Neuronal stem cell (in vitro differentiated cells): Measurements from ENCODE around the gene SCRT2.

Source experiments
- DNase-seq: peaks from one replicate; pipeline ENCODE4 v3.0.0-alpha.2; 2013; ENCODE audit warnings: low spot score
- H2AFZ ChIP-seq: one replicate; pipeline ENCODE4 v1.6.1; 2013; ENCODE audit warnings: mild to moderate bottlenecking, low read length, inconsistent platforms
- H2AK5ac ChIP-seq: 2 replicates; pipeline ENCODE4 v1.6.1; 2013; ENCODE audit warnings: low read depth, mild to moderate bottlenecking, inconsistent platforms, low read length, moderate library complexity, mixed read lengths
- H2BK120ac ChIP-seq: 2 replicates; pipeline ENCODE4 v1.6.1; 2013; ENCODE audit warnings: low read depth, mild to moderate bottlenecking, inconsistent platforms, low read length, moderate library complexity, mixed read lengths
- H2BK12ac ChIP-seq: one replicate; pipeline ENCODE4 v1.6.1; 2013; ENCODE audit warnings: low read length, inconsistent platforms
- H2BK15ac ChIP-seq: 2 replicates; pipeline ENCODE4 v1.6.1; 2013; ENCODE audit warnings: mild to moderate bottlenecking, low read length, inconsistent platforms, mixed read lengths
- H2BK5ac ChIP-seq: one replicate; pipeline ENCODE4 v1.6.1; 2013; ENCODE audit warnings: inconsistent platforms, mild to moderate bottlenecking, low read length, moderate library complexity
- H3K14ac ChIP-seq: one replicate; pipeline ENCODE4 v1.6.1; 2013; ENCODE audit warnings: low read length, inconsistent platforms
- H3K18ac ChIP-seq: 2 replicates; pipeline ENCODE4 v1.6.1; 2013; ENCODE audit warnings: low read length, inconsistent platforms
- H3K23ac ChIP-seq: 2 replicates; pipeline ENCODE4 v1.6.1; 2013; ENCODE audit warnings: low read depth, mild to moderate bottlenecking, mixed read lengths, low read length, inconsistent platforms; ENCODE audit not compliant: poor library complexity
- H3K27ac ChIP-seq: replicated peaks from 3 replicates; pipeline ENCODE4 v1.5.1; 2013; ENCODE audit warnings: low read length, inconsistent platforms
- H3K27me3 ChIP-seq, 3 experiments: 2 replicates each; pipeline ENCODE4 v1.6.1; 2013; ENCODE audit warnings: low read length in 3 of 3, mild to moderate bottlenecking in 2 of 3, inconsistent platforms in 1 of 3, low read depth in 1 of 3, mixed read lengths in 1 of 3, moderate library complexity in 1 of 3; ENCODE audit not compliant: control insufficient read depth in 3 of 3, insufficient read depth in 3 of 3
- H3K36me3 ChIP-seq, 2 donors: replicated peaks in 1 of 2; 2 replicates each; pipeline ENCODE4 v1.6.1; 2013; ENCODE audit warnings: low read length in 2 of 2; ENCODE audit not compliant: control insufficient read depth in 2 of 2, insufficient read depth in 2 of 2
- H3K4ac ChIP-seq: 2 replicates; pipeline ENCODE4 v1.6.1; 2013; ENCODE audit warnings: inconsistent platforms, mild to moderate bottlenecking, low read length, moderate library complexity
- H3K4me1 ChIP-seq, 2 donors: 1 replicate in 1 of 2; 2 replicates in 1 of 2; pipeline ENCODE4 v1.6.1; 2013; ENCODE audit warnings: low read length in 2 of 2, low read depth in 1 of 2; ENCODE audit not compliant: control insufficient read depth in 2 of 2, insufficient read depth in 1 of 2
- H3K4me2 ChIP-seq: one replicate; pipeline ENCODE4 v1.6.1; 2013; ENCODE audit warnings: mild to moderate bottlenecking, low read length, inconsistent platforms; ENCODE audit not compliant: insufficient read depth, poor library complexity, severe bottlenecking
- H3K4me3 ChIP-seq, 2 donors: 2 replicates each; pipeline ENCODE4 v1.5.1; 2013; ENCODE audit warnings: low read length in 2 of 2, mild to moderate bottlenecking in 2 of 2, inconsistent platforms in 1 of 2, moderate library complexity in 1 of 2
- H3K79me1 ChIP-seq: one replicate; pipeline ENCODE4 v1.6.1; 2013; ENCODE audit warnings: low read depth, mild to moderate bottlenecking, inconsistent platforms, low read length, moderate library complexity
- H3K9ac ChIP-seq: one replicate; pipeline ENCODE4 v1.6.1; 2013; ENCODE audit warnings: mild to moderate bottlenecking, low read depth, low read length, inconsistent platforms; ENCODE audit not compliant: poor library complexity
- H3K9me3 ChIP-seq, 2 donors: replicated peaks in 1 of 2; 2 replicates each; pipeline versions ENCODE3 to v1.6.1; 2013; ENCODE audit warnings: low read length in 2 of 2, mild to moderate bottlenecking in 2 of 2, inconsistent platforms in 1 of 2, low read depth in 1 of 2, mixed read lengths in 1 of 2, moderate library complexity in 1 of 2; ENCODE audit not compliant: control insufficient read depth in 2 of 2, insufficient read depth in 1 of 2
- H4K8ac ChIP-seq: one replicate; pipeline ENCODE4 v1.6.1; 2013; ENCODE audit warnings: low read depth, mild to moderate bottlenecking, inconsistent platforms, low read length, moderate library complexity
- H4K91ac ChIP-seq: one replicate; pipeline ENCODE4 v1.6.1; 2013; ENCODE audit warnings: low read length, low read depth, mild to moderate bottlenecking, inconsistent platforms; ENCODE audit not compliant: poor library complexity
- WGBS, 2 donors: extraction: QIAGEN DNeasy Blood & Tissue Kit; methylation state at CpG; one replicate each; pipeline ENCODE4 v1.1.7; 2013; ENCODE audit warnings: missing lambda C conversion rate in 2 of 2, mixed read lengths in 1 of 2; ENCODE audit not compliant: insufficient read length in 2 of 2, insufficient replicate concordance in 1 of 2; ENCODE audit errors: extremely low coverage in 2 of 2; 5-methylcytosine and 5-hydroxymethylcytosine counted together

The SCRT2 gene

DNA sequence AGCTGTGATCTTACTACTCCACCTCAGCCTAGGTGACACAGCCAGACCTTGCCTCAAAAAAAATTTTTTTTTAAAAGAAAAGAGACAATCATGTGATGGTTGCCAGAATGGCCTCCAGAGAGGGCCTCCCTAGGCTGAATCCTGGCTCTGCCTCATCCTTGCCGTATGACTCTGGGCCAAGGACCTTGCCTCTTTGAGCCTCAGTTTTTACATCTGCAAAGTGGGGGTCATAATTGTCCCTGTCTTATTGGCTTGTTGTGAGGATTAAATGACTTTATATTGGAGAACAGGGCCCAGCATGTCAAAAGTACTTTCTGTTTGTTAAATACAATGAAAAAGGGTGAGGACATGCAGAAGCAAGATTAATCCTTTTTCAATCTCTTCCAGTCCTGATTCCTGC is 37.0 kb downstream of the SCRT2 start:
- Histone ChIP-seq H3K18ac (no peak overlapping the region), H3K27me3 (peaks cover 0 to 35% (median 2%) of the 10 kb centered on the region in 3 experiments), H2BK15ac (no peak overlapping the region), H3K14ac (no peak overlapping the region), H3K4me1 (peaks cover 0 to 15% of the 10 kb centered on the region in 2 donors), H2AK5ac (no peak overlapping the region), H4K8ac (no peak overlapping the region), H3K4me2 (no peak overlapping the region), H2BK120ac (no peak overlapping the region), H3K79me1 (no peaks in the 10 kb centered on the region), H3K27ac (no peak overlapping the region), H3K23ac (no peak overlapping the region), H4K91ac (no peak overlapping the region), H3K4me3 (no peak overlapping the region), H2BK5ac (no peak overlapping the region), H3K4ac (no peak overlapping the region), H3K36me3 (no peaks in the 10 kb centered on the region), H2BK12ac (no peak overlapping the region), H3K9ac (no peak overlapping the region), H2AFZ (no peak overlapping the region), H3K9me3 (no peaks in the 10 kb centered on the region)
- WGBS, 2 donors: no CpG with 5 or more reads among the region's 1 CpG
- DNase-seq: no peak

DNA sequence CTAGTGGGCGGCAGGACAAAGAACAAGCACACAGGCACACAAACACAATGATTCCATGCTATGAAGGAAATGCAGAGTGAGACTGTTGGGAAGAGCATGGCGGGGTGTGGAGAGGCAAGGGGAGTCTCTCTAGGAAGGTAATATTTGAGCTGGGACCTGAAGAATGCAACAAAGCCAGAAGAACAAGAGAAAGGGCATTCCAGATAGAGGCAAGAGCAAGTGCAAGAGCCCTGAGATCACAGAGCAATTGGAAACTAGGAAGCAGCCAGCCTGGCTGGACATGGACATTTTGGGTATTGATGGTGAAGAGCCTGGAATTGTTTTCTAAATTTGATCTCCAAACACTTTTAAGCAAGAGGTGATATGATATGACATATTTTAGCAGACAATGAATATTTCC is 38.0 kb downstream of the SCRT2 start:
- Histone ChIP-seq H3K27ac (no peak overlapping the region), H3K36me3 (no peaks in the 10 kb centered on the region), H3K9me3 (no peaks in the 10 kb centered on the region), H2BK12ac (no peak overlapping the region), H4K8ac (no peak overlapping the region), H2BK120ac (no peak overlapping the region), H4K91ac (no peak overlapping the region), H3K9ac (peak overlapping the region; percentile 25), H3K79me1 (no peaks in the 10 kb centered on the region), H3K27me3 (peaks cover 0 to 44% (median 2%) of the 10 kb centered on the region in 3 experiments), H2BK15ac (no peak overlapping the region), H3K4me2 (no peak overlapping the region), H2AFZ (no peak overlapping the region), H3K23ac (no peak overlapping the region), H2BK5ac (no peak overlapping the region), H3K18ac (no peak overlapping the region), H3K14ac (no peak overlapping the region), H3K4ac (no peak overlapping the region), H3K4me1 (peaks cover 0 to 16% of the 10 kb centered on the region in 2 donors), H2AK5ac (no peak overlapping the region), H3K4me3 (no peak overlapping the region)
- DNase-seq: no peak
- no CpG with 5 or more reads among the region's 2 CpGs for WGBS, 2 donors

DNA sequence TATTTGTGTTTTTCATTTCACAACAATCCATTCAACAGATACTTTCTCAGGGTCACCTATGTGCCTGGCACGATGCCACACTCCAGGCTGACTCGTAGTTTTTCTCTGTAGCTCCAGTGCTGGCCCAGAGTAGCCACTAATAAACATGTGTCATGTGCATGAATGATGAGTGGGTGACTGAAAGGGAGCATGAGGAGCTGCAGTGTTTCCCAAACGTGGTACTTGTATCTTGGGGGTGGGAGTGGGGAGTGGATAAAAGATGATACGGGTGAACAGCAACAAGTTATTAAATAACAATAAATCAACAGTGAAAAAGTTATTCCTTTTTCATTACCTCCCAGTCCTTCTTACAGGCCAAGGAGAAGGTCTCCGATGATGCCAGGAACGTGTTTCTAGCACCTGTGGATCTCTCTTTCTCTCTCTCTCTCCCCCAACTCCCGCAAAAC is 39.7 kb downstream of the SCRT2 start:
- H3K9me3 ChIP-seq: no peaks in the 10 kb centered on the region
- H3K4me3 ChIP-seq: no peak overlapping the region
- H2BK5ac ChIP-seq: no peak overlapping the region
- H3K79me1 ChIP-seq: no peaks in the 10 kb centered on the region
- H3K9ac ChIP-seq: no peak overlapping the region
- no peak overlapping the region for H3K14ac ChIP-seq
- no peaks in the 10 kb centered on the region for H3K36me3 ChIP-seq
- no peak overlapping the region for H3K23ac ChIP-seq
- no peak overlapping the region for H2BK12ac ChIP-seq
- no peak overlapping the region for H4K8ac ChIP-seq
- H2BK120ac ChIP-seq: no peak overlapping the region
- peaks cover 0 to 16% of the 10 kb centered on the region in 2 donors for H3K4me1 ChIP-seq
- H4K91ac ChIP-seq: no peak overlapping the region
- H3K4ac ChIP-seq: no peak overlapping the region
- H3K27me3 ChIP-seq: peaks cover 0 to 46% (median 2%) of the 10 kb centered on the region in 3 experiments
- H2AFZ ChIP-seq: no peak overlapping the region
- no CpG with 5 or more reads among the region's 7 CpGs for WGBS, 2 donors
- no peak overlapping the region for H3K18ac ChIP-seq
- H3K4me2 ChIP-seq: no peak overlapping the region
- no peak for DNase-seq
- no peak overlapping the region for H2BK15ac ChIP-seq
- H3K27ac ChIP-seq: no peak overlapping the region
- H2AK5ac ChIP-seq: no peak overlapping the region

DNA sequence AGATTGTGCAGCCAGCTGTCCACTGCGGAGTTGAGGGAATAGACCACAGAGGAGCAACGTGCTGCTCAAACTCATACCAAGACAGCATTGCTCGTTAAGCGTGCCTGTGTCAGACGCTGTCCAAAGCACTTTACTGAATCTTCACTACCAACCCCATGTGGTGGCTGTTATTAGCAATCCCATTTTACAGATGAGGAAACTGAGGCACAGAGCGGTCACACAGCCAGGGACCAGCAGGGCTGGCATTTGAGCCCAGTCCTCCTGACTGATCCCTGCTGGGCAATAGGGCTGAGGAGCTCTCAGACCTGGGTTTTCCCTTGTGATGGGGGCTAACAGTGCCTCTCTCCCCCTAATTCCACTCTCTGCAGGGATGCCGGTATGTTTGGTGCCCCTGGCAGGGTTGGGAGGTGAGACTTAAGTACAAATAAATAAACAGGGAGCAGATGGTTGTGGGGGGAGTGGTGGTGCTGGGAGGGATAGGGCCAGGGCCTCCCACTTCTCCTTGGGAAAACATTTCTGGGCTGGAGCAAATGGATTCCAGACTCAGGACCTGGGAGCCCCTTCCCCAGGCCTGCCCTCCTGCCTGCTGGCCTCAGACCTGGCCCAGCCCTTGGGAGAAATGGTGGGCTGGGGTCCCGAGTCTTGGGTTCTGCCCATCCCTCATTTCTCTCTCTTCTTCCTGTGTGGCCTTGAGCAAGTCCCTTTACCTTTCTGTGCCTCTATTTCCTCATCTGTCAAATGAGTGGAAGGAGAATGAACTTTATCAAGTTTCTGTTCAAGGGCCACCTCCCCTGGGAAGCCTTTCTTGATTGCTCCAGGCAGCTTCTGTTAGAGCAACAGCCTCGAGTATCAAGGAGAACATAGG is 40.3 kb downstream of the SCRT2 start:
- no peak for DNase-seq
- Histone ChIP-seq H3K27me3 (peaks cover 0 to 46% (median 0%) of the 10 kb centered on the region in 3 experiments), H3K23ac (no peak overlapping the region), H2BK15ac (no peak overlapping the region), H3K18ac (peak overlapping the region; percentile 40), H4K91ac (no peak overlapping the region), H3K9ac (no peak overlapping the region), H3K4ac (no peak overlapping the region), H3K4me2 (no peak overlapping the region), H3K27ac (no peak overlapping the region), H2BK12ac (no peak overlapping the region), H2AFZ (no peak overlapping the region), H2BK5ac (no peak overlapping the region), H3K36me3 (no peaks in the 10 kb centered on the region), H3K79me1 (no peaks in the 10 kb centered on the region), H3K14ac (no peak overlapping the region), H3K4me1 (peaks cover 0 to 16% of the 10 kb centered on the region in 2 donors), H3K4me3 (no peak overlapping the region), H3K9me3 (no peaks in the 10 kb centered on the region), H4K8ac (no peak overlapping the region), H2BK120ac (no peak overlapping the region), H2AK5ac (peak overlapping the region; percentile 0)
- no CpG with 5 or more reads among the region's 9 CpGs for WGBS, 2 donors
